Measurements from ENCODE around the gene FAF1.

DNA sequence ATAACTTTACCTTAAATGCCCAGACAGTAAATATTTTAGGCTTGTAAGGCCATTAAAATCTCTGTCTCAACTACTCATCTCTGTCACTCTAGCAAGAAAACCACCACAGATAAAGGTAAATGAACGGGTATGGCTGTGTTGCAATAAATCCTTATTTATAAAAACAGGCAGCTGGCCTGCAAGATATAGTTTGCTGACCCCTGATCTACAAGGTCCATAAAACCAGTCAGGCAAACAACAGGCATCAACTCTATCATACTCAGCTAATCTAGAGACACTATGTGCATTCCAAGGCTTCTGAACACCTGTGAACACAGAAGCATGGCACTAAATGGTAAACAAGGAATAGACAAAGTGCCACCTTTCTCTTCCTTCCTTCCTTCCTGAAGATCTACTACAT lies 9.7 kb downstream of the FAF1 start:
- TF ChIP-seq, protein P1, sequence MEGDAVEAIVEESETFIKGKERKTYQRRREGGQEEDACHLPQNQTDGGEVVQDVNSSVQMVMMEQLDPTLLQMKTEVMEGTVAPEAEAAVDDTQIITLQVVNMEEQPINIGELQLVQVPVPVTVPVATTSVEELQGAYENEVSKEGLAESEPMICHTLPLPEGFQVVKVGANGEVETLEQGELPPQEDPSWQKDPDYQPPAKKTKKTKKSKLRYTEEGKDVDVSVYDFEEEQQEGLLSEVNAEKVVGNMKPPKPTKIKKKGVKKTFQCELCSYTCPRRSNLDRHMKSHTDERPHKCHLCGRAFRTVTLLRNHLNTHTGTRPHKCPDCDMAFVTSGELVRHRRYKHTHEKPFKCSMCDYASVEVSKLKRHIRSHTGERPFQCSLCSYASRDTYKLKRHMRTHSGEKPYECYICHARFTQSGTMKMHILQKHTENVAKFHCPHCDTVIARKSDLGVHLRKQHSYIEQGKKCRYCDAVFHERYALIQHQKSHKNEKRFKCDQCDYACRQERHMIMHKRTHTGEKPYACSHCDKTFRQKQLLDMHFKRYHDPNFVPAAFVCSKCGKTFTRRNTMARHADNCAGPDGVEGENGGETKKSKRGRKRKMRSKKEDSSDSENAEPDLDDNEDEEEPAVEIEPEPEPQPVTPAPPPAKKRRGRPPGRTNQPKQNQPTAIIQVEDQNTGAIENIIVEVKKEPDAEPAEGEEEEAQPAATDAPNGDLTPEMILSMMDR (conservative IDR thresholded peaks at IDR 0.05; ENCODE audit: low read depth, low read length) = no peak
- no peak for TF ChIP-seq EZH2 (IDR thresholded peaks at IDR 0.05; ENCODE audit: borderline replicate concordance, low read depth, low read length, poor library complexity, severe bottlenecking)
